ENCODE measurements around the gene HDAC4.
A peak's percentile ranks its signal among the peaks of the same experiment; 100 is the strongest.

HDAC4 gene

DNA sequence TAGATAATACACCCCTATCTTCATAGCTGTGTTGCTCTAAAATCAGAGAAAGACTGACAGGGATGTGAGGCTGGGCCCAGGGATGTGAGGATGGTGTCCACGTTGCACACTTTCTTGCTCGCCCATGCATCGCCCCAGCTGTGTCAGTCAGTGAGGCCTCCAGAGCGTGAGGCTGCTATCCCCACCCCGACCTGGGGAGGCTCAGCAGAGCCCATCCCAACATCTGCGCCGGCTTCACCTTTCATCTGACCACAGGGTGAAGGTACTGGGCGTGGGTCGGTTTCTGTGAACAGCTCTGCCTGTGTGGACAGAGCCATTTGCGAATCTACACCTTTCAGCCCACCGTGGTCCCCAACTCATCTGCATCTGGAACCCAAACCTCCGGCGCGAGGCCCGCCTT, 255.7 kb downstream of the HDAC4 start:
- DNase-seq: no peak

GRCh38 chr2:239144713-239144999, 256.2 kb downstream of the HDAC4 start:
- no peak for DNase-seq

DNA sequence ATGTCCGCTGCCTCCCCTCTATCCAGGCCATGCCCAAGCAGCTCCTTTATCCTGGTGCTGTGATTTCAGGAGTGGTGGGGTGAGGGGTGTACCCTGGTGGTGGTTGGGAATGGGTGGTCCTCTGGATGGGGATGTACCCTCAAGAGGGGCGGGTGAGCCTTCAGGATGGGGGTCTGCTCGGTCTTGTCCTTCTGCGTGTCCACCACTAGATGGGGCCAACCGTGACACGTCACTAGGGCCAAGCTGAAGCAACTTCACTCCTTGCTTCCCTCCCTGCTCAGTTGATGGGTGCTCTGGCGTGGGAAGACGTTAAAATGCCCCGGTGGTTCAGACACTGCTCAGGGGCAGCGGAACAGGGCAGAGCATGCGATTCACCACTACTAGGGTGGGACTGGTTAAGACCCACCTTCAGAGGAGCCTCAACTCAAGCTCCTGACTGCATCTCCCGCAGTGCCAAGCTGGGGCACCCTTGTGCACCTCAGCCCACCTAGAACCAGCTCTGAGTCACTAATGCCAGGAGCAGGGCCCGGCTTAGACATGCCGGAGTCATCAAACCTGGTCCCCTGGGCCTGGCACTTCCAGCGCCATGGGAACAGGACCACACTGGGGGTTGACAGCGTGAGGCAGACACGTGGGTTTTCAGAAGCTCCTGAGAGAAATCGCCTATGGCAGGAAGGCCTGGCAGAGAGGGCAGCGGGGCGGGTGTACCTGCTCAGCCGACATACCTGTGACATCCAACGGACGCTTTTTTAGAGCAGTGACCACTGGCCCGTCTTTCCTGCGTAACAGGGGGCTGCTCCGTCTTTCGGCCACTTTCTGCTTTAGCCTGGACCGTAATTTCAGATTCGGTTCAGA, 256.7 kb downstream of the HDAC4 start:
- peak; percentile 26 for DNase-seq

DNA sequence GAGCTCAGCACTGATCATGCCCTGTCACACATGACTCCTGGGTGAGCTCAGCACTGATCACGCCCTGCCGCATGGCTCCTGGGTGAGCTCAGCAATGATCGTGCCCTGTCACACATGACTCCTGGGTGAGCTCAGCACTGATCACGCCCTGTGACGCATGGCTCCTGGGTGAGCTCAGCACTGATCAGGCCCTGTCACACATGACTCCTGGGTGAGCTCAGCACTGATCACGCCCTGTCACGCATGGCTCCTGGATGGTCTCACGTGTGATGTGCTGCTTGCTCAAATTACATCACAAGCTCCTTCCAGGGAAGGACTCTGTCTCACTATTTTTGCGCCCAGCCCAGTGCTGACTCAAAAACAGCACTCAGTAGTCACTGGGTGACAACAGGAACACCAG, 258.0 kb downstream of the HDAC4 start:
- DNase-seq: no peak

DNA sequence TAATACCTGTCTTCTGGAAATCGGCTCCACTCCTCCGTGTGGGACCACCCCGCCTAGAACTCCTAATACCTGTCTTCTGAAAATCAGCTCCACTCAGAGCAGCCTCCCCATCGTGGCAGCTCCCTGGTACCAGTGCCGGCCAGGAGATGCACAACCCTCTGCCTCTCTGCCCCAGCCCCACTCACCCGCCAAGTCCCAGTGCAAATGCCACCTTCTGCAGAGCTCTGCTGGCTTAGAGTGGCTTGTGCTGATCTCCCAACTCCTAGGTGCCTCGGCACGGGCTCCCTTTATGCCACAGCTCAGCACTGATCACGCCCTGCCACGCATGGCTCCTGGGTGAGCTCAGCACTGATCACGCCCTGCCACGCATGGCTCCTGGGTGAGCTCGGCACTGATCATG, 258.5 kb downstream of the HDAC4 start:
- DNase-seq: no peak

DNA sequence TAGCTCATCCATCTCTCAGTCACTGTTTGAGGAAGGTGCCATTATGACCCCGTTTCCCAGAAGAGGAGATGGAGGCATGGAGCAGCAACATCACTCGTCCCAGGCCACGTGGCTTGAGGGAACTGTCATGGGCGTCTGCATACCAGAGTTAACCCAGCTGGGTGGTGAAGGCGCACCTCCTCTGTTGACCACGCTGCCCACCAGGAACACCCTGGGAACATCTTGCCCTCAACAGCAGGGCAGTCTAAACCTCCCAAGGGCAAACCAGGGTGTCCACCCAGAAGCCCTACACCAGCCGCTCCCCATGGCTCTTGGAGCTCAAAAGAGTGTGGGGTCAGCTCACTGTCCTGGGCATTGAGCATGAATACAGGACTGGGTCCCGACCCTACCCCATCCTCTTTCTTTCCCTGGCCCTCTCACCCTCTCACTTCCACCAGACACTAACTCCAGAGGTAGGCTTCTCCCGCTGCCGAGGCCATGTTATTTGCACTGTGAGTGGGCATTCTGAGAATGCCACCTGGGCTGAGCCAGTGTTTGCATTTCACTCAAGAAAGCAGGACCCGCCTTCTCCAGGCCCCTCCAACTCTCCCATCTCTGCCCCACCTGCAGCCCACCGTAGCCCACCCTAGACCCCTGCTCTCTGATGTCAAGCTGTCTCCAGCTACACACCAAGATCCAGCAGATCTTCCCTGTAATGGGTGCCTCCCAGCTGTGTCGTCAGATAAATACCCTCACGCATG, 259.6 kb downstream of the HDAC4 start:
- no peak for DNase-seq

GRCh38 chr2:239140346-239141020, 260.3 kb downstream of the HDAC4 start:
- no peak for DNase-seq

DNA sequence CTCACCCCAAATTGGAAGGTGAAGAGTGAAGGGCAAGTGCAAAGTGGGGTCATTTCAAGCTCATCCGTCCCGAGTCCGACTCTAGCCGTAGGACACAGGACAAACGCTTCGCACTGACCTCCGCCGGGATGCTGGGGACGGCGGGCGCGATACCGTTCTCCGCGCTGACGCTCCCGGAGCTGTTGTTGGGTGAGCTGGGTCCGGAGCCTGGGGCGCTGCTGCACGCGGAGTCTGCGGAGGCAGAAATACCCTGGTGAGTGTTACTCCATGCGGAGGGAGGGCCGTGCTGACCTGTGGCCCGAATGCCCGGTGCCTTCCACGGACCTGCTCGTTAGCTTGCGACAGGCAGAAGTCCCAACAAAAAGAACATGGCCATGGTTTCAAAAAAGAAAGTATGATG, 261.3 kb downstream of the HDAC4 start:
- DNase-seq: no peak

DNA sequence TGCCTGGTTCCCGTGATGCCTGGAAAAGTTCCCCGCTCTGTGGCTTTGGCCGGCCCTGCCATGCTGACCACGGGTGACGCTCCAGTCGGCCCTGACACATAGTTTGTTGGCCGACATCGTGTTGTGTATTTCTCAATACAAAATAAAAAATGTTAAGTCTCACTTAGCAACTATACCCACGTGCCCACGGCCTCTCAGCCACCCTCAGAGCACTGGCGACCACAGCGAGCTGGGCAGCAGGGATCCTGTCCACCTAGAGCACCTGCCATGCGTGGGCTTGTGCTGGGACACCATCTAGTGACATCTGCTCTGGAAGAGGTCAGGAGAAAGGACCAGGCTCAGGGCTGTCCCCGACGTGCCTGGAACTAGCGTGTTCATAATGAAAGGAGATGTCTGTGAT, 261.7 kb downstream of the HDAC4 start:
- no peak for DNase-seq

GRCh38 chr2:239138610-239139009, 262.2 kb downstream of the HDAC4 start:
- no peak for DNase-seq

DNA sequence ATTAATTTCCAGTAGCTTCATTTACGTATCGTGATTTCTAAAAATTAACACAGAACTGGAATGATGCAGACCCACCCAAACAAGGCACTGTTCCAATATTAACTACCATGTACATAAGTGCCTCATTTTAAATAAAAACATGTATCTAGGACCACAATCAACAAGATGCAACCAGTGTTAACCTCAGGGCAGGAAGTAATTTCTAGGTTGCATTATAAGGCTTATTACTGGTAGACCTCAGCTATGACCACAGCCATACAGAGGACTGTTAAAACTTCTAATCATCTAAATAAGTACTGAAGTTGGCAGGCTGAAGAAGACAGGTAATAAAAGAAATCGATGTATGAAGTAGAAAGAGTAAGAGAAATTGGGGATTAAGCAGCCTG, 262.9 kb downstream of the HDAC4 start:
- DNase-seq: peak; percentile 21

GRCh38 chr2:239137165-239137897, 263.5 kb downstream of the HDAC4 start:
- DNase-seq: no peak

DNA sequence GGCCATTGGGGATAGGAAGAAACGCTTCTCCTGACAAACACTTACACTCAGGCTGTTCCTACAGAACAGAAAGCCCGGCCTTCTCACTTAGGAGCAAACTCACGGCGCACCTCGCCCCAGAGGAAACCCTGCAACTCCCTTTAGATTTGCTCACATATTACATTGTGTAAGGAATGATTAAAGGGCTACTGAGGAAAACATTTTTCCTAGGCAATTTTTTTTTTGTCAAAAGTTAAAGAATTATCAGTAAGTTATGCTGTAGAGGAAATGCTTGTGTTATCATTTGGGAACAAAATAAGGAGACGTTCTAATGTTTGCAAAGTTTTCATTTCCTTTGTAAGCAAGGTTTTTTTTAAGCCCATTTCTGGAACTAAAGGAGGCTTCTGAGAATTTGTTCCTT, 264.1 kb downstream of the HDAC4 start:
- DNase-seq: no peak

- DNase-seq: no peak
Measured at GRCh38 chr2:239136203-239136602, 264.6 kb downstream of the HDAC4 start.

DNA sequence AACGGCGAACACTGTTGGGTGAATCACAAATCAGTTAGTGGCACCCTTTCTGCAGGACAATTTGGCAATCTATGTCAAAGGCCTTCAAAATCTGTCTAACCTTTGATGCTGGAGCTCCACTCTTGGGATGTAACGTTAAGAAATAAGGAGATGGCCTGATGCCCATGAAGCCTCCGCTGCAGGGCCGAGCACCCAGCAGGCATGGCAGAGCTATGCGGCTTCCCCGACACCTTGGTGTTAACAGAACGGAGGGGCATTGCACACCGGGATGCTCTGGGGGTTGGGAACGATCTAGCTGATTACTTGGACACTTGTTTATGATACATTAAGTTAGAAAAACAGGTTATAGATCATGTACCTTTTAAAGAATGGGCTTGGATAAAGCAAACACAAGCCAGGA, 265.3 kb downstream of the HDAC4 start:
- no peak for DNase-seq

GRCh38 chr2:239133945-239134570, 266.8 kb downstream of the HDAC4 start:
- no peak for DNase-seq

- no peak for DNase-seq
Measured at GRCh38 chr2:239132786-239133185, 268.0 kb downstream of the HDAC4 start.

- no peak for DNase-seq
Measured at GRCh38 chr2:239132156-239132709, 268.6 kb downstream of the HDAC4 start.

- DNase-seq: no peak
Measured at GRCh38 chr2:239131521-239131920, 269.3 kb downstream of the HDAC4 start.

DNA sequence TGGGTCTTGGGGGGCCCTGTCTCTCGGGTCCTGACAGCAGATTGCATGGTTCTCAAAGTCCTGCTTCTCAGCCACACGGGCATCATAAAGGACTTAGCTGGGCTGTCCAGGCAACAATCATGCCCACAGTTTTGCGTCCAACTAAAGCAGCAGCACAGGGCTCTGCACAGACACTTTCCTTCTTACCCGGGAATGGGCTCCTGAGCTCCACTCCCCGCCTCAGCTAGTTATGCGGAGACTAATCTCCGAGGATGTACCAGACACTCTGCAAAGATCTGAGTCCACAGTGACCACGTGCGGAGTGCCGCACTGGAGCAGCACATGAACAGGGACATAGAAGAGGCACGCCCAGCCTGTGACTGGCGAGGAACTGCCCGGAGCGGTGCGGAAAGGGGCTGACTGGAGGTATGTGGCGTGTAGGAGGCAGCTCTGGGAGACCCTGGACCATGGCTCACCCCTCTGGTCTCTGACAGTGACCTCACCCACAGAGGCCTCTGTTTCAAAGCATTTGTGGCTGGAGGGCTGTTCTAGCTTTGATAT, 270.0 kb downstream of the HDAC4 start:
- no peak for DNase-seq

- DNase-seq: no peak
Measured at GRCh38 chr2:239130041-239130440, 270.8 kb downstream of the HDAC4 start.
